Sciatic nerve (tissue), 2 donors: Measurements from ENCODE around the gene CD164L2. TPM values are rescaled to one million over a fixed set of nuclear protein-coding genes. Genes with fewer than 3 reads are reported as not detected.

ENCODE experiments used
- ATAC-seq: fragments of 200-7000 bp; cut with Tn5 transposase; one replicate; pipeline ENCODE4 v1.9.1; 2020; ENCODE audit warnings: mild to moderate bottlenecking, moderate library complexity
- DNase-seq: peaks from one replicate; pipeline ENCODE4 v3.0.0-alpha.2; 2020; ENCODE audit warnings: low spot score
- intact Hi-C: fragments of 100-400 bp; cut with DNase I; formaldehyde crosslinking; loops from one replicate; pipeline ENCODE4 v1.14.2; 2022
- total RNA-seq: library from RNA; stranded (reverse); fragmentation: NEBNext Ultra II Directional; extraction: Animal tissue kit (Norgen Biotek cat#: 25700); gene quantifications from one replicate; pipeline ENCODE4 v1.2.1, GENCODE V29; 2021
- donor health status: DM: no; HTN: no; CAD: no.
- donor health status: DM: no; HTN: no; CAD: no.

The CD164L2 gene
- total RNA-seq, 1 donor from 2014 or later = not detected

GRCh38 chr1:27356277-27356618, 26.9 kb downstream of the CD164L2 start:
- no peak for ATAC-seq
- intact Hi-C loops = loop anchor here (5.0 kb wide), 1 partner anchor 36 kb away; the partner anchor contains the start of gene GPR3

GRCh38 chr1:27355683-27356082, 27.4 kb downstream of the CD164L2 start:
- intact Hi-C loops = loop anchor here (5.0 kb wide), 1 partner anchor 37 kb away; the partner anchor contains the start of gene GPR3
- DNase-seq (no peak), ATAC-seq (no peak)

More at GRCh38 chr1:27356277-27356618, 26.9 kb downstream of the CD164L2 start:
- DNase-seq = no peak

GRCh38 chr1:27353629-27354028, 29.5 kb downstream of the CD164L2 start:
- ATAC-seq = no peak
- intact Hi-C loops = no loop called here
- no peak for DNase-seq

- DNase-seq = no peak
- ATAC-seq = no peak
- intact Hi-C loops = no loop called here
These were observed 30.0 kb downstream of the CD164L2 start for GRCh38 chr1:27353166-27353565.

- ATAC-seq (no peak), DNase-seq (no peak)
- intact Hi-C loops = no loop called here
These were observed 31.5 kb downstream of the CD164L2 start for GRCh38 chr1:27351541-27352107.

GRCh38 chr1:27350663-27351540, 32.2 kb downstream of the CD164L2 start:
- ATAC-seq = peak; percentile 47
- intact Hi-C loops = no loop called here
- no peak for DNase-seq

GRCh38 chr1:27349784-27350662, 33.1 kb downstream of the CD164L2 start:
- DNase-seq (no peak), ATAC-seq (peak; percentile 70)
- intact Hi-C loops = no loop called here

- DNase-seq = no peak
- intact Hi-C loops = no loop called here
- peak; percentile 23 for ATAC-seq
These were observed 34.0 kb downstream of the CD164L2 start for GRCh38 chr1:27348861-27349783.

- DNase-seq (no peak), ATAC-seq (no peak)
- intact Hi-C loops = no loop called here
These were observed 36.0 kb downstream of the CD164L2 start for GRCh38 chr1:27346991-27347624.

- DNase-seq (no peak), ATAC-seq (no peak)
- intact Hi-C loops = no loop called here
These were observed 36.8 kb downstream of the CD164L2 start for GRCh38 chr1:27346357-27346756.

- ATAC-seq = no peak
- intact Hi-C loops = no loop called here
- no peak for DNase-seq
These were observed 37.9 kb downstream of the CD164L2 start for GRCh38 chr1:27345272-27345671.

- intact Hi-C loops = no loop called here
- ATAC-seq (no peak), DNase-seq (no peak)
These were observed 39.5 kb downstream of the CD164L2 start for GRCh38 chr1:27343639-27344025.

- intact Hi-C loops = no loop called here
- DNase-seq (no peak), ATAC-seq (peak; percentile 13)
These were observed 40.1 kb downstream of the CD164L2 start for GRCh38 chr1:27342778-27343638.

GRCh38 chr1:27342391-27342777, 40.7 kb downstream of the CD164L2 start:
- no peak for ATAC-seq
- DNase-seq = no peak
- intact Hi-C loops = no loop called here

- intact Hi-C loops = no loop called here
- ATAC-seq (no peak), DNase-seq (no peak)
These were observed 41.4 kb downstream of the CD164L2 start, which contains the start of gene SYTL1 for GRCh38 chr1:27341525-27342252. Gene SYTL1 (plus strand): TSS chr1:27342022. CDS start chr1:27345335, 3,313 bp downstream.

GRCh38 chr1:27339213-27339612, 43.9 kb downstream of the CD164L2 start:
- ATAC-seq = no peak
- DNase-seq = no peak
- intact Hi-C loops = no loop called here
